Prostate gland (tissue), 2 donors: ENCODE measurements around the gene MRPS15.

Source experiments
- CTCF ChIP-seq, 4 experiments: fragments of 200-600 bp in 2 of 4; fragments of 450-650 bp in 2 of 4; sonication (generic) in 2 of 4; IDR thresholded peaks; 1 replicate in 3 of 4; 2 replicates in 1 of 4; pipeline ENCODE4 v1.5.1; 2016 to 2019; ENCODE audit warnings: antibody characterized with exemption in 4 of 4, mild to moderate bottlenecking in 2 of 4, moderate library complexity in 2 of 4
- POLR2A ChIP-seq: fragments of 450-650 bp; IDR thresholded peaks from one replicate; pipeline ENCODE4 v1.6.1; 2016; ENCODE audit warnings: antibody characterized with exemption, mild to moderate bottlenecking
- POLR2AphosphoS5 ChIP-seq: sonication (generic); formaldehyde crosslinking; IDR thresholded peaks from one replicate; pipeline ENCODE4 v1.6.1; 2017; ENCODE audit warnings: antibody characterized with exemption

- no peak for TF ChIP-seq POLR2A
- TF ChIP-seq CTCF (IDR thresholded peaks at IDR 0.05): no peak
- TF ChIP-seq POLR2AphosphoS5: no peak
Observed at GRCh38 chr1:36406440-36406839, 57.7 kb downstream of the MRPS15 start.
